ENCODE measurements around the gene SMC4.
"Not testable (repeated sequence)": the region's sequence is repeated elsewhere in the genome, so short reads cannot be mapped to it uniquely, and the experiment has no call there.

SMC4 gene

GRCh38 chr3:160448845-160449635 is 49.6 kb downstream of the SMC4 start:
- no peak for DNase-seq

GRCh38 chr3:160449636-160450598 is 50.5 kb downstream of the SMC4 start, which contains the start of gene TRIM59:
Gene TRIM59, minus strand, starts transcription at chr3:160449786. Its CDS starts 10,603 bp downstream, at chr3:160439183.
- DNase-seq = peak; percentile 96

- DNase-seq = no peak
These were observed 51.4 kb downstream of the SMC4 start for GRCh38 chr3:160450846-160451245.

GRCh38 chr3:160451602-160452001 is 52.2 kb downstream of the SMC4 start:
- DNase-seq = no peak

GRCh38 chr3:160452251-160452650 is 52.8 kb downstream of the SMC4 start:
- DNase-seq = not testable (repeated sequence)

GRCh38 chr3:160454995-160455394 is 55.5 kb downstream of the SMC4 start:
- no peak for DNase-seq

GRCh38 chr3:160455846-160456245 is 56.4 kb downstream of the SMC4 start:
- no peak for DNase-seq

- no peak for DNase-seq
These were observed 58.7 kb downstream of the SMC4 start for GRCh38 chr3:160458151-160458550.

- DNase-seq = no peak
These were observed 60.1 kb downstream of the SMC4 start for GRCh38 chr3:160459450-160459970.

- no peak for DNase-seq
These were observed 60.6 kb downstream of the SMC4 start for GRCh38 chr3:160460033-160460432.

GRCh38 chr3:160464321-160464720 is 64.9 kb downstream of the SMC4 start:
- DNase-seq = no peak

- DNase-seq = no peak
These were observed 65.5 kb downstream of the SMC4 start for GRCh38 chr3:160464971-160465370.

GRCh38 chr3:160470181-160470580 is 70.7 kb downstream of the SMC4 start:
- no peak for DNase-seq

GRCh38 chr3:160471892-160472291 is 72.4 kb downstream of the SMC4 start:
- no peak for DNase-seq

GRCh38 chr3:160472344-160472743 is 72.9 kb downstream of the SMC4 start:
- no peak for DNase-seq

- DNase-seq = no peak
These were observed 73.8 kb downstream of the SMC4 start for GRCh38 chr3:160473221-160473620.

- DNase-seq = no peak
These were observed 74.5 kb downstream of the SMC4 start for GRCh38 chr3:160473978-160474377.

GRCh38 chr3:160474416-160474838 is 75.0 kb downstream of the SMC4 start:
- DNase-seq = no peak

GRCh38 chr3:160475153-160475552 is 75.7 kb downstream of the SMC4 start:
- no peak for DNase-seq

GRCh38 chr3:160475884-160476283 is 76.4 kb downstream of the SMC4 start:
- no peak for DNase-seq

- DNase-seq = no peak
These were observed 78.3 kb downstream of the SMC4 start for GRCh38 chr3:160477750-160478149.

- DNase-seq = no peak
These were observed 78.9 kb downstream of the SMC4 start for GRCh38 chr3:160478338-160478737.

GRCh38 chr3:160479376-160479775 is 79.9 kb downstream of the SMC4 start:
- DNase-seq = no peak
